Stimulated activated CD8-positive, alpha-beta memory T cell treated with anti-CD3 and anti-CD28 coated beads, Interleukin-2, amount 100 ng/mL, for 1 hour (primary cell): Measurements from ENCODE around the gene PGM5.
A peak's percentile ranks its signal among the peaks of the same experiment; 100 is the strongest.

Source experiments
- DNase-seq, 2 donors: peaks; one replicate each; pipeline ENCODE4 v3.0.0-alpha.2; 2020; ENCODE audit warnings: low read depth in 2 of 2

The PGM5 gene

GRCh38 chr9:68537616-68537880 lies 181.1 kb downstream of the PGM5 start:
- no peak for DNase-seq

GRCh38 chr9:68538200-68538599 lies 181.8 kb downstream of the PGM5 start:
- no peak for DNase-seq

- DNase-seq = no peak
These were observed 184.5 kb downstream of the PGM5 start, which contains the start of gene TMEM252 for GRCh38 chr9:68540712-68541535. TSS of gene TMEM252 (minus strand) at chr9:68540883. CDS start at chr9:68540814, 69 bp downstream.

- no peak for DNase-seq
These were observed 185.2 kb downstream of the PGM5 start for GRCh38 chr9:68541568-68541967.

- no peak for DNase-seq
These were observed 188.8 kb downstream of the PGM5 start for GRCh38 chr9:68545033-68545705.

GRCh38 chr9:68546596-68547390 lies 190.4 kb downstream of the PGM5 start:
- no peak for DNase-seq

GRCh38 chr9:68547417-68547816 lies 191.0 kb downstream of the PGM5 start:
- DNase-seq = no peak

- no peak for DNase-seq
These were observed 191.8 kb downstream of the PGM5 start for GRCh38 chr9:68548241-68548640.

- no peak for DNase-seq
These were observed 194.8 kb downstream of the PGM5 start for GRCh38 chr9:68551191-68551590.

- DNase-seq = no peak
These were observed 196.5 kb downstream of the PGM5 start for GRCh38 chr9:68552700-68553476.

GRCh38 chr9:68555437-68556150 lies 199.2 kb downstream of the PGM5 start:
- no peak for DNase-seq

- DNase-seq = no peak
These were observed 202.1 kb downstream of the PGM5 start for GRCh38 chr9:68558545-68558944.

- DNase-seq = peak in 1 of 2 donors; percentile 3
These were observed 203.8 kb downstream of the PGM5 start for GRCh38 chr9:68560071-68560844.

- DNase-seq = no peak
These were observed 206.1 kb downstream of the PGM5 start for GRCh38 chr9:68562461-68562860.

- no peak for DNase-seq
These were observed 211.2 kb downstream of the PGM5 start for GRCh38 chr9:68567565-68567964.

- no peak for DNase-seq
These were observed 217.7 kb downstream of the PGM5 start for GRCh38 chr9:68574150-68574549.

- no peak for DNase-seq
These were observed 219.4 kb downstream of the PGM5 start for GRCh38 chr9:68575817-68576216.

- no peak for DNase-seq
These were observed 221.6 kb downstream of the PGM5 start for GRCh38 chr9:68577774-68578591.
